Measurements from ENCODE around the gene IGFLR1.

IGFLR1 gene

GRCh38 chr19:35723671-35724070, 18.6 kb downstream of the IGFLR1 start:
- DNase-seq = no peak

GRCh38 chr19:35722897-35723296, 19.4 kb downstream of the IGFLR1 start:
- no peak for DNase-seq

GRCh38 chr19:35722461-35722860, 19.8 kb downstream of the IGFLR1 start:
- no peak for DNase-seq

- no peak for DNase-seq
These were observed 20.9 kb downstream of the IGFLR1 start for GRCh38 chr19:35721374-35721773.

GRCh38 chr19:35720648-35721047, 21.6 kb downstream of the IGFLR1 start:
- DNase-seq = no peak

GRCh38 chr19:35720163-35720524, 22.1 kb downstream of the IGFLR1 start:
- DNase-seq = no peak

- DNase-seq = no peak
These were observed 22.7 kb downstream of the IGFLR1 start for GRCh38 chr19:35719402-35720162.

- DNase-seq = peak; percentile 20
These were observed 23.8 kb downstream of the IGFLR1 start for GRCh38 chr19:35718345-35719041.

GRCh38 chr19:35717665-35718344, 24.4 kb downstream of the IGFLR1 start, which contains the start of gene KMT2B:
Gene KMT2B (plus strand): TSS chr19:35718003. CDS start chr19:35718019, 16 bp downstream.
- DNase-seq = peak; percentile 96

GRCh38 chr19:35716801-35717664, 25.2 kb downstream of the IGFLR1 start:
- DNase-seq = peak; percentile 86

GRCh38 chr19:35715981-35716800, 26.1 kb downstream of the IGFLR1 start:
- DNase-seq = peak; percentile 46

GRCh38 chr19:35715355-35715809, 26.9 kb downstream of the IGFLR1 start:
- no peak for DNase-seq

- DNase-seq = no peak
These were observed 27.5 kb downstream of the IGFLR1 start for GRCh38 chr19:35714601-35715354.

- no peak for DNase-seq
These were observed 28.3 kb downstream of the IGFLR1 start for GRCh38 chr19:35713904-35714495.

GRCh38 chr19:35713506-35713850, 28.8 kb downstream of the IGFLR1 start:
- DNase-seq = no peak

GRCh38 chr19:35712567-35713505, 29.4 kb downstream of the IGFLR1 start:
- DNase-seq = no peak

GRCh38 chr19:35710784-35711723, 31.2 kb downstream of the IGFLR1 start:
- no peak for DNase-seq

GRCh38 chr19:35708391-35708790, 33.9 kb downstream of the IGFLR1 start:
- no peak for DNase-seq
